Psoas muscle (tissue), 8 donors: ENCODE results near the gene CATSPER1. TPM values are rescaled to one million over a fixed set of nuclear protein-coding genes. Genes with fewer than 3 reads are reported as not detected.

ENCODE experiments used
- ATAC-seq, 4 donors: fragments of 200-7000 bp; cut with Tn5 transposase; one replicate each; pipeline ENCODE4 v1.9.1; 2020; ENCODE audit warnings: moderate library complexity in 3 of 4, mild to moderate bottlenecking in 2 of 4
- DNase-seq, 2 donors: peaks; one replicate each; pipeline ENCODE4 v3.0.0-alpha.2; 2020
- H3K27ac ChIP-seq: fragments of 200-600 bp; one replicate; pipeline ENCODE4 v1.8.0; 2022
- H3K27me3 ChIP-seq, 3 donors: fragments of 200-600 bp in 1 of 3; one replicate each; pipeline versions ENCODE4 v1.6.1 to v1.8.0; 2013 to 2022; ENCODE audit warnings: low read length in 2 of 3, mild to moderate bottlenecking in 2 of 3, moderate library complexity in 1 of 3; ENCODE audit not compliant: insufficient read depth in 3 of 3
- H3K36me3 ChIP-seq, 2 donors: fragments of 200-600 bp in 1 of 2; one replicate each; pipeline versions ENCODE4 v1.6.1 to v1.8.0; 2013 to 2022; ENCODE audit warnings: low read depth in 1 of 2, mild to moderate bottlenecking in 1 of 2, moderate library complexity in 1 of 2; ENCODE audit not compliant: insufficient read depth in 1 of 2
- H3K4me1 ChIP-seq: fragments of 200-600 bp; one replicate; pipeline ENCODE4 v1.8.0; 2022
- H3K4me3 ChIP-seq: fragments of 200-600 bp; one replicate; pipeline ENCODE4 v1.8.0; 2022; ENCODE audit warnings: mild to moderate bottlenecking
- H3K9me3 ChIP-seq: fragments of 200-600 bp; one replicate; pipeline ENCODE4 v1.8.0; 2022
- CTCF ChIP-seq: fragments of 200-600 bp; IDR thresholded peaks from one replicate; pipeline ENCODE4 v1.8.0; 2022; ENCODE audit warnings: antibody characterized with exemption
- WGBS, 3 donors: extraction: QIAGEN DNeasy Blood & Tissue Kit; methylation state at CpG; one replicate each; pipeline versions ENCODE4 v1.1.6 to v1.1.7; 2013; 5-methylcytosine and 5-hydroxymethylcytosine counted together
- intact Hi-C, 2 donors: fragments of 100-400 bp; cut with DNase I; formaldehyde crosslinking; loops; one replicate each; pipeline versions ENCODE4 v1.11.0 to v1.14.2; 2022
- polyA plus RNA-seq, 3 donors: library from polyadenylated mRNA; stranded (reverse); fragments of 200-250 nt; gene quantifications; one replicate each; pipeline ENCODE4 v1.2.3, GENCODE V29; 2013
- total RNA-seq, 4 donors: library from RNA; stranded (reverse); fragmentation: NEBNext Ultra II Directional in 2 of 4; extraction: Animal tissue kit (Norgen Biotek cat#: 25700) in 2 of 4; gene quantifications; one replicate each; pipeline versions ENCODE4 v1.2.1 to v1.2.4, GENCODE V29; 2021 to 2023
- donor health status: healthy with polysubstance abuse.
- donor health status: DM: no; HTN: no; CAD: no; lungs with moderate emphysema.
- donor health status: Bipolar disorder and iron deficiency.
- donor health status: healthy.
- donor health status: DM: yes; HTN: yes; CAD: no.
- donor health status: DM: no; HTN: no; CAD: no.
- donor health status: DM: no; HTN: no; CAD: no.
- donor health status: DM: yes; HTN: yes; CAD: no.

CATSPER1 gene
- total and polyA plus RNA-seq, 7 donors, result 0.01 to 0.55 TPM; not detected in 5

- 84 to 87% (median 86%) methylated on average over 28 to 29 of the region's 29 CpGs for WGBS, 3 donors
- intact Hi-C loops, result no loop called here
- Histone ChIP-seq H3K36me3 (peaks cover 8 to 70% of the 10 kb centered on the region in 2 donors), H3K27me3 (no peaks in the 10 kb centered on the region), H3K9me3 (no peaks in the 10 kb centered on the region), H3K4me3 (no peak overlapping the region), H3K27ac (no peak overlapping the region), H3K4me1 (no peaks in the 10 kb centered on the region)
- no peak for DNase-seq
- no peak for ATAC-seq
- TF ChIP-seq CTCF, result no peak
Measured at GRCh38 chr11:65977621-65978390, 48.5 kb downstream of the CATSPER1 start.

GRCh38 chr11:65976216-65977176 lies 49.8 kb downstream of the CATSPER1 start:
- Histone ChIP-seq H3K36me3 (peaks cover 8 to 83% of the 10 kb centered on the region in 2 donors), H3K9me3 (no peaks in the 10 kb centered on the region), H3K27me3 (no peaks in the 10 kb centered on the region), H3K4me1 (no peaks in the 10 kb centered on the region), H3K4me3 (no peak overlapping the region), H3K27ac (no peak overlapping the region)
- DNase-seq (no peak), ATAC-seq (no peak)
- no peak for TF ChIP-seq CTCF
- intact Hi-C loops, result no loop called here
- 83 to 89% (median 85%) methylated on average over 39 to 43 of the region's 43 CpGs for WGBS, 3 donors

- peaks cover 8 to 83% of the 10 kb centered on the region in 2 donors for H3K36me3 ChIP-seq
- TF ChIP-seq CTCF, result no peak
- no peaks in the 10 kb centered on the region for H3K4me1 ChIP-seq
- H3K27me3 ChIP-seq, result no peaks in the 10 kb centered on the region
- WGBS, 3 donors, result 92 to 93% (median 92%) methylated on average over 9 of the region's 9 CpGs
- ATAC-seq (no peak), DNase-seq (no peak)
- intact Hi-C loops, result no loop called here
- no peak overlapping the region for H3K4me3 ChIP-seq
- no peaks in the 10 kb centered on the region for H3K9me3 ChIP-seq
- no peak overlapping the region for H3K27ac ChIP-seq
Measured at GRCh38 chr11:65975771-65976170, 50.5 kb downstream of the CATSPER1 start.

GRCh38 chr11:65973439-65974110 lies 52.7 kb downstream of the CATSPER1 start:
- TF ChIP-seq CTCF, result no peak
- Histone ChIP-seq H3K36me3 (peaks cover 8 to 82% of the 10 kb centered on the region in 2 donors), H3K4me3 (no peak overlapping the region), H3K4me1 (peaks cover 11% of the 10 kb centered on the region), H3K27me3 (no peaks in the 10 kb centered on the region), H3K27ac (no peak overlapping the region), H3K9me3 (no peaks in the 10 kb centered on the region)
- DNase-seq, result no peak
- no peak for ATAC-seq
- WGBS, 3 donors, result 93 to 98% (median 94%) methylated on average over 13 of the region's 13 CpGs
- intact Hi-C loops, result no loop called here
